Progenitor cell of endocrine pancreas (in vitro differentiated cells): ENCODE data around the gene DNAJC5G. TPM values are rescaled to one million over a fixed set of nuclear protein-coding genes. Genes with fewer than 3 reads are reported as not detected.
"Not testable (repeated sequence)": the region's sequence is repeated elsewhere in the genome, so short reads cannot be mapped to it uniquely, and the experiment has no call there.

Source experiments
- DNase-seq: peaks from one replicate; pipeline ENCODE4 v3.0.0; 2021; ENCODE audit warnings: low spot score; ENCODE audit not compliant: unreplicated experiment
- H3K27ac Mint-ChIP-seq: 2 replicates; pipeline ENCODE4 v1.8.0; 2021; ENCODE audit warnings: mild to moderate bottlenecking, moderate library complexity, mixed read lengths
- H3K27me3 Mint-ChIP-seq: 2 replicates; pipeline ENCODE4 v1.8.0; 2021; ENCODE audit warnings: mixed read lengths
- H3K36me3 Mint-ChIP-seq: 2 replicates; pipeline ENCODE4 v1.8.0; 2022; ENCODE audit warnings: mixed read lengths; ENCODE audit not compliant: insufficient read depth
- H3K4me1 Mint-ChIP-seq: 2 replicates; pipeline ENCODE4 v1.8.0; 2021; ENCODE audit warnings: low read depth, mixed read lengths
- H3K4me3 Mint-ChIP-seq: 2 replicates; pipeline ENCODE4 v1.8.0; 2021; ENCODE audit warnings: low read depth, mild to moderate bottlenecking, moderate library complexity, mixed read lengths
- H3K9me3 Mint-ChIP-seq: 2 replicates; pipeline ENCODE4 v1.8.0; 2021; ENCODE audit warnings: low read depth, mixed read lengths
- total RNA-seq: library from RNA; stranded (reverse); gene quantifications from 2 replicates; pipeline ENCODE4 v1.2.1, GENCODE V29; 2021
- TF ChIP-seq, protein P1 (sequence below): fragments of 200-600 bp; sonication (generic); IDR thresholded peaks from one replicate; pipeline ENCODE4 v1.5.0; 2021; ENCODE audit warnings: antibody characterized with exemption, mild to moderate bottlenecking; ENCODE audit not compliant: unreplicated experiment

The DNAJC5G gene
- total RNA-seq, 1 donor from 2014 or later = not detected

- H3K27ac Mint-ChIP-seq = no peak overlapping the region
- no peaks in the 10 kb centered on the region for H3K36me3 Mint-ChIP-seq
- TF ChIP-seq, protein P1, sequence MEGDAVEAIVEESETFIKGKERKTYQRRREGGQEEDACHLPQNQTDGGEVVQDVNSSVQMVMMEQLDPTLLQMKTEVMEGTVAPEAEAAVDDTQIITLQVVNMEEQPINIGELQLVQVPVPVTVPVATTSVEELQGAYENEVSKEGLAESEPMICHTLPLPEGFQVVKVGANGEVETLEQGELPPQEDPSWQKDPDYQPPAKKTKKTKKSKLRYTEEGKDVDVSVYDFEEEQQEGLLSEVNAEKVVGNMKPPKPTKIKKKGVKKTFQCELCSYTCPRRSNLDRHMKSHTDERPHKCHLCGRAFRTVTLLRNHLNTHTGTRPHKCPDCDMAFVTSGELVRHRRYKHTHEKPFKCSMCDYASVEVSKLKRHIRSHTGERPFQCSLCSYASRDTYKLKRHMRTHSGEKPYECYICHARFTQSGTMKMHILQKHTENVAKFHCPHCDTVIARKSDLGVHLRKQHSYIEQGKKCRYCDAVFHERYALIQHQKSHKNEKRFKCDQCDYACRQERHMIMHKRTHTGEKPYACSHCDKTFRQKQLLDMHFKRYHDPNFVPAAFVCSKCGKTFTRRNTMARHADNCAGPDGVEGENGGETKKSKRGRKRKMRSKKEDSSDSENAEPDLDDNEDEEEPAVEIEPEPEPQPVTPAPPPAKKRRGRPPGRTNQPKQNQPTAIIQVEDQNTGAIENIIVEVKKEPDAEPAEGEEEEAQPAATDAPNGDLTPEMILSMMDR = no peak
- H3K9me3 Mint-ChIP-seq = no peaks in the 10 kb centered on the region
- no peaks in the 10 kb centered on the region for H3K4me1 Mint-ChIP-seq
- H3K27me3 Mint-ChIP-seq = peaks cover 26% of the 10 kb centered on the region
- H3K4me3 Mint-ChIP-seq = no peak overlapping the region
- no peak for DNase-seq
Observed at GRCh38 chr2:27271631-27272340, 3.4 kb upstream of the DNAJC5G start.

DNA sequence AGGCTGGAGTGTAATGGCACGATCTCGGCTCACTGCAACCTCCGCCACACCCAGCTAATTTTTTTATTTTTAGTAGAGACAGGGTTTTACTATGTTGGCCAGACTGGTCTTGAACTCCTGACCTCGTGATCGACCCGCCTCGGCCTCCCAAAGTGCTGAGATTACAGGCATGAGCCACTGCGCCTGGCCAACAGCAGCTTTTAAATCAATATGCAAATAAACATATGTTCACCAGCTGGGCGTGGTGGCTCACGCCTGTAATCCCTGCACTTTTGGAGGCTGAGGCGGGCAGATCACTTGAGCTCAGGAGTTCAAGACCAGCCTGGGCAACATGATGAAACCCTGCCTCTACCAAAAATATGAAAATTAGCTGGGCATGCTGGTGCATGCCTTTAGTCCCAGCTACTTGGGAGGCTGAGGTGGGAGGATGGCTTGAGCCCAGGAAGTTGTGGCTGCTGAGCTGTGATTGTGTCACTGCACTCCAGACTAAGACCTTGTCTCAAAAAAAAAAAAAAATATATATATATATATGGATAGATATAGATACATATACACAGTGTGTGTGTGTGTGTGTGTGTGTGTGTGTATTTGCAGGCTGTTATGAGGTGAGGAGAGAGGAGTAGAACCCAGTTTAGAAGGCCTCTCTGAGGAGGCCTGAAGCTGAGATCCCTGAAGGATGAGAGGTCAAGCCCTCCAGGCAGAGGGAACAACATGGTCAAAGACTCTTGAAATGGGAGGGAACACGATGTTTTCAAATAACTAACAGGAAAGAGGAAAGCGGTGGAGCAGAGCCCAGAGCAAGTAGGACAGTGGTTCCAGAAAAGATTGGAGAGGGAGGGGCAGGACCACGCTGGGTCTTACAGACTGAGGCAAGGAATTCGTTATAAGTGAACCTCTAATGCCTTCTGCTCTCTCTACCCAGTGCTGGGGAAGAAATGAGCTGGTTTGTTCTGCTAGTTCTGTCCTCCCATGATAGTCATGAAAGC, 2.4 kb upstream of the DNAJC5G start:
- H3K27ac Mint-ChIP-seq, DNase-seq, H3K4me3 Mint-ChIP-seq, H3K4me1 Mint-ChIP-seq, H3K36me3 Mint-ChIP-seq, H3K9me3 Mint-ChIP-seq: not testable (repeated sequence)
- H3K27me3 Mint-ChIP-seq = peaks cover 31% of the 10 kb centered on the region

DNA sequence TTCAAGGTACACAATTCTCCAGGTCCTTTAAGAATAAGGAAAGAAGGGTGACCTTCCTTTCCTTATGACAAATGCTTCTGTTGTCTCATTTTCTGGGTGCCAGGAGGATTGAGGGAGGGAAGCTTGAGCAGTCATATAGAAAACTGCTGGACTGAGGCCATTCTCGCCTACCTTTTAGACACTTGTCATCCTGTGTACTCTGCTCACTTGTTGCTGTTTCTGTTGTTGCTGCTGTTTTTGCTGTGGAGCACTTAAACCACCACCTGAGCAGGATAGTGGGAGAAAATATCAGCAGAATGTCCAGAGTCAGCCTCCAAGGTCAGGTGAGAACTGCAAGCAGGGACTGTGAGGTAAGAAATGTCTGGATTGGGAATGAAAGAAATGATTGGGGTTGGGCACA, 2.8 kb downstream of the DNAJC5G start:
- DNase-seq = no peak
- Mint-ChIP-seq H3K4me1 (peaks cover 7% of the 10 kb centered on the region), H3K36me3 (no peaks in the 10 kb centered on the region), H3K27ac (no peak overlapping the region), H3K9me3 (no peaks in the 10 kb centered on the region), H3K27me3 (peaks cover 47% of the 10 kb centered on the region), H3K4me3 (no peak overlapping the region)
- TF ChIP-seq, protein P1 = no peak

- no peak overlapping the region for H3K4me3 Mint-ChIP-seq
- H3K27ac Mint-ChIP-seq = no peak overlapping the region
- no peak for DNase-seq
- peaks cover 10% of the 10 kb centered on the region for H3K4me1 Mint-ChIP-seq
- no peaks in the 10 kb centered on the region for H3K9me3 Mint-ChIP-seq
- H3K36me3 Mint-ChIP-seq = no peaks in the 10 kb centered on the region
- TF ChIP-seq, protein P1 = no peak
- peaks cover 39% of the 10 kb centered on the region for H3K27me3 Mint-ChIP-seq
Observed at GRCh38 chr2:27280826-27281225, 5.6 kb downstream of the DNAJC5G start.

DNA sequence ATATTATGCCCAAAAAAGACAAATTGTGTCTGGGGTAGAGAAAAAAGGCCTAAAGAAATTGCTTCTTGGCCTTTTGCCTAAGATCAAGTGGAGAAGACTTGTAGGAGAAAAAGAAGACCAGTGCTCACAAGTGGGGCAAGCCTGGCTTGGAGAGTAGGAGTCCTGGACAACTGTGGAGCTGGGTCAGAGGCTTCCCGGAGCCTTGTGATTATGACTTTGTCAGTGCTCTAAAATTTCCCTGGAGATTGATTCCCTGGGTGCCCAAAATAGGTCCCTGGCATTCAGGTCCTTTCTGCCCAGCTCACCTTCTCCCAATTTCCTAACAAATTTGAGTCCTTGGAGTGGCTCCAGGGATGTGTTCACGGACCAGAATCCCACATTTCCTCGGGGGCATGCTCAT, 6.2 kb downstream of the DNAJC5G start:
- TF ChIP-seq, protein P1 = no peak
- no peaks in the 10 kb centered on the region for H3K9me3 Mint-ChIP-seq
- H3K27ac Mint-ChIP-seq = no peak overlapping the region
- H3K27me3 Mint-ChIP-seq = peaks cover 41% of the 10 kb centered on the region
- no peak overlapping the region for H3K4me3 Mint-ChIP-seq
- no peak for DNase-seq
- no peaks in the 10 kb centered on the region for H3K36me3 Mint-ChIP-seq
- H3K4me1 Mint-ChIP-seq = peaks cover 10% of the 10 kb centered on the region
